Cardiac fibroblast (primary cell): ENCODE results near the gene SYPL1.

Experiments used
- DNase-seq, 2 donors: peaks; one replicate each; pipeline versions ENCODE4 v3.0.0 to v3.0.0-alpha.2; 2010; ENCODE audit warnings: low read depth in 2 of 2
- H3K4me3 ChIP-seq, 2 donors: replicated peaks in 1 of 2; 1 replicate in 1 of 2; 2 replicates in 1 of 2; pipeline ENCODE4 v1.5.1; 2011; ENCODE audit warnings: low read depth in 2 of 2, low read length in 2 of 2, mild to moderate bottlenecking in 2 of 2, moderate library complexity in 1 of 2
- TF ChIP-seq, protein P1 (sequence below): IDR thresholded peaks from one replicate; pipeline ENCODE4 v1.5.1; 2011; ENCODE audit warnings: low read depth, mild to moderate bottlenecking, low read length, inconsistent platforms

SYPL1 gene

DNA sequence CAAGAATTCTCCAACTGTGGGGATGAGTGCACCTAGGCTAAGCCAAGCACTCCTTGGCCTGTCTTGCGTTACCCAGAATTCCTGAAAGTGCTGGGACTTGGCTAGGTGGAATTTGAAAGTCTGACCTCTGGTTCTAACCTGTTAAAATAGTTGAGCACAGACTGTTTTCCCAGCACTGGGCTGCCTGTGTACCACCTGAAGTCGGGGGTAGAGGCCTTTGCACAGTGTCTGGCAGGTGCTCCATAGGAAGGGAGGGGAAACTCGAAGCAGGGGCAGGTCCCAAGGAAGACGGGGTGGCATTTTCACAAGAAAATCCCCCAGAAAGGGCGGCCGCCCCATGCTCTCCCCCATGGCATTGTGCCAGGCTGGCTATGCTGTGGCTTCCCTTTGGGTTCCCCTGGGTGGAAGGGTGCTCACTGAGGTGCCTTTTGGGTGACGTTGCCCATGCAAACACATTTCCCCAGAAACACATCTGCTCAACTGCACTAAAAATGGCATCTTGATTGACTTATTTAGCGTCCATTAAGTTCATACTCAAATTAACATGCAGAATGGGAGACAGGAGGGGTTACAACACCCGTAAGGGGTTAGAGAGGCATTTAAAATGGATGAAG lies 62.9 kb downstream of the SYPL1 start:
- TF ChIP-seq, protein P1, sequence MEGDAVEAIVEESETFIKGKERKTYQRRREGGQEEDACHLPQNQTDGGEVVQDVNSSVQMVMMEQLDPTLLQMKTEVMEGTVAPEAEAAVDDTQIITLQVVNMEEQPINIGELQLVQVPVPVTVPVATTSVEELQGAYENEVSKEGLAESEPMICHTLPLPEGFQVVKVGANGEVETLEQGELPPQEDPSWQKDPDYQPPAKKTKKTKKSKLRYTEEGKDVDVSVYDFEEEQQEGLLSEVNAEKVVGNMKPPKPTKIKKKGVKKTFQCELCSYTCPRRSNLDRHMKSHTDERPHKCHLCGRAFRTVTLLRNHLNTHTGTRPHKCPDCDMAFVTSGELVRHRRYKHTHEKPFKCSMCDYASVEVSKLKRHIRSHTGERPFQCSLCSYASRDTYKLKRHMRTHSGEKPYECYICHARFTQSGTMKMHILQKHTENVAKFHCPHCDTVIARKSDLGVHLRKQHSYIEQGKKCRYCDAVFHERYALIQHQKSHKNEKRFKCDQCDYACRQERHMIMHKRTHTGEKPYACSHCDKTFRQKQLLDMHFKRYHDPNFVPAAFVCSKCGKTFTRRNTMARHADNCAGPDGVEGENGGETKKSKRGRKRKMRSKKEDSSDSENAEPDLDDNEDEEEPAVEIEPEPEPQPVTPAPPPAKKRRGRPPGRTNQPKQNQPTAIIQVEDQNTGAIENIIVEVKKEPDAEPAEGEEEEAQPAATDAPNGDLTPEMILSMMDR: no peak
- no peak for DNase-seq

DNA sequence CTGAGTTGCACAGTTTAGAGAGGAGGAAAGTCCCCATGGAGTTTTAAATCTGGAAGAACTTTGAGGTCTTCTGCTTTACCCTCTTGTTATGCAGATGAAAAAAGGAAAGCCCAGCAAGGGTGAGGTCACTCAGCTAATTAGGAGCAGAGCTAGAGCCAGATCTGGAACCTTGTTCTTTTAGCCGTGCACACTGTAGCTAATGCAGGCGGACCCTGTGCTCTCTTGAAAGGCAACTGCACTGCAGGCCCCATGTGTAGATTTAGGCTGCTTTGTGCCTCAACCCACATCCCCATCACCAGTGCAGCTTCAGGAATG lies 63.4 kb downstream of the SYPL1 start:
- TF ChIP-seq, protein P1: no peak
- no peak for DNase-seq
- no peak overlapping the region for H3K4me3 ChIP-seq

More for the DNA sequence above, 62.9 kb downstream of the SYPL1 start:
- no peak overlapping the region for H3K4me3 ChIP-seq

DNA sequence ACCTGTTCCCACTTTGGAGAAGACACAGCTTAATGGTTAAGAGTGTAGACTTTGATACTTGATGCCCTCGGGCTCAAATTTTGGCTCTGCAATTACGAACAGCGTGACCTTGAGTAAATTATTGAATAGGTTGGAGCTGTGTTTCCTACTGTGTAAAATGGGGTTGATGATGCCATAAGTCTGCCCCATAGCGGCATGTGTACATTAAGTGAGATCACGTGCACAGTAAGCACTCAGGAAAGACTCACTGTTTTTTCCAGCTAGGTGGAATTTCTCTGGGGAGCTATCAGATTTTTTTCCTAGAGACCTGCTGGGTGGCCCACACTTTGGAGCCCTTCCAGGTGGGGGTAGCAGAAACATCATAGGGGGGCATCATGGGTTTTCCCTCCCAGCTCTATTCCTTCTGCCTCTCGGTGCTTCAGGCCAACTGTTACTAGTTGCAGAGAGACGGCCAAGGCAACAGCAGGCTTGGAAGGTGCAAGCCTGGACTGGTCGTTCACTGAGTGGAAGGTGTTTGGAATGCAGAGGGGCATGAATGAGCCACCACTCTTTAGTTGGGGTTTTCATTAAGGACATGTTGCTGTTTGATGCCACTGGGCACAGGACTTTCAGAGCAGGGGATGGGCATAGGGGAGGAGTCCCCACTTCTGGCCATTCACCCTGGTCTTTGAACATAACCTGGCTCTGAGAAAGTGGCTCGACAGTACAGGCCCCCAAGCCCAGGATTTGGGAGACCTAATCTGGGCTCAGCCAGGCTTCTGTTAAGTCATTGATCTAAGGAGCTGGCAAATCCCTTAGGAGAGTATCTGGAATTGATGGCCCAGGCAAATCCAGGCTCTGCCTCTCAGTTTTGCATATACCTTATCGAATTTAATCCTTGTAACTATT lies 64.0 kb downstream of the SYPL1 start:
- TF ChIP-seq, protein P1: no peak
- H3K4me3 ChIP-seq: no peak overlapping the region
- DNase-seq: no peak

DNA sequence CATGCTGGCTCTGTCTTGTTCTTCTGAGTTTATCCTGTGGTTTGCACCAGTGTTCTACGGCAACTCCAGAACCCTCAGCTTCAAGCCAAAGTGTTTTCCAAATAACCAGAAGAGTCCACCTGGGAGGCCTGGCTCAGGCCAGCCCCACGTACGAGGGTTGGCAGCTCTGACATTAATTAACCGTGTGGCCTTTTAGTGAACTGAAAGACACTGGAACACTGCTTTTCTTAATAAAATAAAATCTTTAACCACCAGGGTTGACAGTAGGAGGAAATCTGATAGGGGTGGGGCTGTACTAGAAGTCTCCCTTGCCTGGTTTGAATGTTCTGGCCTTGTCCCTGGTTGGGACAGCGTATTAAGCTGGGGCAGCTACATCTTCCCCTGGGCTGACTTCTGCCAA lies 64.9 kb downstream of the SYPL1 start:
- DNase-seq: no peak
- H3K4me3 ChIP-seq: no peak overlapping the region
- TF ChIP-seq, protein P1: no peak

DNA sequence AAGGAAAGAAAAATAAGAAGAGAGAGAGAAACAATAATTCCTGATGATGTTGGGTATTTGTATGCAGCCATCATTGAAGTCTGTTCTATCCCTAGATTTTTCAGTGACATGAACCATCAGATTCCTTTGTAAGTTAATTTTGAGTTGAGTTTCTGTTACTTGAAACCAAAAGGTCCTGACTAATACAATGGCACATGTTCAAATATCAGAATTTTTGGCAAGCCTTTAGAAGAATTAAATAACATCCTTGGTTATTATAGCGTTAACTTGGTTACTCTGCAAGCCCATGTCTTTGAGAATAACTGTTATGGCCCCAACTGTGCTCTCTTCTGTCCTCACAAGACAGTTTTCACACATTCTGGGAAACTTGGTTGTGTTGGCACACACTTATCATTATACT lies 66.5 kb downstream of the SYPL1 start:
- no peak overlapping the region for H3K4me3 ChIP-seq
- TF ChIP-seq, protein P1: no peak
- peak; percentile 41 to 66 for DNase-seq

DNA sequence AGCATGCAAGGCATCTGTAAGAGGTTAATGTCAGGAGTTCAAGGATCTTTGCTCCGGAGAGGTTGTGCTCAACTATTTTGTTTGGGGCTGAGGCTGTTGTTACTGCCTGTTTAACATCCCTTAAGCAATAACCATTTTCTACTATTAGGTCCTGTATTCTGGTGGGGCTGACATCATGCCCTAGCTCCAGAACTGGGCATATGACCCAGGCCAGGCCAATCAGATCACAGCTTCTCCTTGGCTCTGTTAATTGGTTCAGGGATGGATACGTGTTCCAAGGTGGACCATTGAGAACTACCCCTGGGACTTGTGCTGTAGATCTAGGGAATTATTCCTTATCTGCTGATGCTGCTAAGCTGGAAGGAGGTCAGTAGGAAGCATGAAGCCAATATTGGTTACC lies 67.0 kb downstream of the SYPL1 start:
- TF ChIP-seq, protein P1: no peak
- no peak overlapping the region for H3K4me3 ChIP-seq
- DNase-seq: no peak
